ENCODE data around the gene VGLL3. TPM values are rescaled to one million over a fixed set of nuclear protein-coding genes. Genes with fewer than 3 reads are reported as not detected.

Gene VGLL3
- total and polyA plus RNA-seq, 5 donors from 2014 or later, result 0.05 TPM; not detected in 4

DNA sequence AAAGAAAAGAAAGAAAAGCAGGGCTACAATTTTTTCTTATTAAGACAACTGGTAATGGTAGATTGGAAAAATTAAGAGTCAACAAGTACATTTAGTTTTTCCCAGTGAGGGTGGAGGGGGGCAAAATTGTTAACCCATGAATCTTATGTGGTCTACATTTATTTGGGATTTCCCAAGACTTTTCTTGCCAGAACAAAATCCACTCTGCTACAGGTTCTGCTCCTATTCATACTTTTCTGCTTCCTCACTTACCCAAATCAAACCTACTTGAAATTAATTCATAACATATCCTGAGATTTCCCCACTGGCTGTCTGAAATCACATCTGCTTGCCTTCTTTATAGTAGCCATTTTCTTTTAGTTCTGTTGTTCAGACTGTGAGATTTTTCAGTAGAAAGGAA lies 41.1 kb downstream of the VGLL3 start:
- H3K36me3 Mint-ChIP-seq, result no peaks in the 10 kb centered on the region
- Histone ChIP-seq H3K27me3 (ENCODE audit: control insufficient read depth, insufficient read depth, low read length) (no peaks in the 10 kb centered on the region), H3K9me3 (ENCODE audit: control insufficient read depth in 2 of 2, low read length in 2 of 2) (no peaks in the 10 kb centered on the region), H3K36me3 (ENCODE audit: control insufficient read depth, insufficient read depth, low read length) (no peaks in the 10 kb centered on the region), H3K4me3 (ENCODE audit: low read depth, low read length) (no peak overlapping the region), H3K27ac (ENCODE audit: insufficient read depth, low read length, poor library complexity, severe bottlenecking) (no peak overlapping the region), H3K4me1 (ENCODE audit: control insufficient read depth, insufficient read depth, low read length, poor library complexity, severe bottlenecking) (no peaks in the 10 kb centered on the region)
- no peaks in the 10 kb centered on the region for H3K4me1 Mint-ChIP-seq
- H3K9me3 Mint-ChIP-seq, result peaks cover 0 to 7% (median 2%) of the 10 kb centered on the region in 7 donors
- no peak overlapping the region for H3K4me3 Mint-ChIP-seq
- H3K27ac Mint-ChIP-seq, result no peak overlapping the region
- no peak for ATAC-seq (ENCODE audit: low read depth in 2 of 2)
- DNase-seq, result no peak
- H3K27me3 Mint-ChIP-seq, result no peaks in the 10 kb centered on the region

DNA sequence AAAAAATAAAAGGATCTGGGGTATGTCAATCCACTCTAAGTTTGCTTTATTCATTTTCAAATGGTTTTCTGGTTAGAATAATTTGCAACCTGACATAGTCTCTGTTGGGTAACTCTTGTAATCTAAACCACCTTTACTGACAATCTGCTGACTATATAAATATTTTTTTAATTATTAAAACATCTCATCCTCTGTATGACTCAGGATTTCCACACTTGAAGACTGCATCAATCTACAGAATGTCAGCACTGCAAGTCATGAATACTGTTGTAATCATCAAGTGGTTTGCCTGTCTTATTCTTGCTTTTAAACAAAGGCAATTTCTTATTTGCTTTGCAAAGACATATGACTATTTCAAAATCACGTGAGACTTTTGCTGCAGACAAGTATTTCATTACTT lies 42.1 kb downstream of the VGLL3 start:
- H3K9me3 Mint-ChIP-seq, result peaks cover 0 to 7% (median 1%) of the 10 kb centered on the region in 7 donors
- Histone ChIP-seq H3K27ac (ENCODE audit: insufficient read depth, low read length, poor library complexity, severe bottlenecking) (no peak overlapping the region), H3K4me1 (ENCODE audit: control insufficient read depth, insufficient read depth, low read length, poor library complexity, severe bottlenecking) (no peaks in the 10 kb centered on the region), H3K4me3 (ENCODE audit: low read depth, low read length) (no peak overlapping the region), H3K27me3 (ENCODE audit: control insufficient read depth, insufficient read depth, low read length) (no peaks in the 10 kb centered on the region), H3K9me3 (ENCODE audit: control insufficient read depth in 2 of 2, low read length in 2 of 2) (no peaks in the 10 kb centered on the region), H3K36me3 (ENCODE audit: control insufficient read depth, insufficient read depth, low read length) (no peaks in the 10 kb centered on the region)
- no peak for ATAC-seq (ENCODE audit: low read depth in 2 of 2)
- H3K4me1 Mint-ChIP-seq, result no peaks in the 10 kb centered on the region
- DNase-seq, result no peak
- H3K36me3 Mint-ChIP-seq, result no peaks in the 10 kb centered on the region
- H3K27me3 Mint-ChIP-seq, result no peaks in the 10 kb centered on the region
- H3K27ac Mint-ChIP-seq, result no peak overlapping the region
- no peak overlapping the region for H3K4me3 Mint-ChIP-seq

DNA sequence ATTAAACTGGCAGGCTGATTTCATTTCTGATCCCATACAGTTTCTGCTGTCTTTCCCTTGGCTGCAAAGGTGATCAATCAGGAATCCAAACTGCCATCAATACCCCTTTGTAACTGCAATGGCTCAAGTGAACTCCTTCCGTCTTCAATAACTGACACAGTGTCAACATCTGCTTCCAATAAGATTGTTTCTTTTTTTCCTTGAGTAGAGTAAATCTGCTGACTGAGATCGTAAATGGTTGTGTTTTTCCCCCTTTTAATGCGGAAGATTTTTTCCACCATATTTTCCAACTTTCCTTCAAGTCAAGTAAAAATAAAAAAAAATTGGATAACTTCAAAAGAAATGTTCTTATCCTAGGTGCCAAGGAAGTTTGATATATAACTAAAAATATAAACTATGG lies 48.7 kb downstream of the VGLL3 start:
- Mint-ChIP-seq H3K9me3 (peaks cover 0 to 11% (median 4%) of the 10 kb centered on the region in 7 donors), H3K36me3 (no peaks in the 10 kb centered on the region), H3K4me1 (no peaks in the 10 kb centered on the region), H3K27ac (no peak overlapping the region), H3K4me3 (no peak overlapping the region), H3K27me3 (no peaks in the 10 kb centered on the region)
- no peak for DNase-seq
- no peak for ATAC-seq (ENCODE audit: low read depth in 2 of 2)
- H3K4me3 ChIP-seq (ENCODE audit: low read depth, low read length), result no peak overlapping the region
- no peaks in the 10 kb centered on the region for H3K27me3 ChIP-seq (ENCODE audit: control insufficient read depth, insufficient read depth, low read length)
- H3K36me3 ChIP-seq (ENCODE audit: control insufficient read depth, insufficient read depth, low read length), result no peaks in the 10 kb centered on the region
- no peaks in the 10 kb centered on the region for H3K4me1 ChIP-seq (ENCODE audit: control insufficient read depth, insufficient read depth, low read length, poor library complexity, severe bottlenecking)
- H3K27ac ChIP-seq (ENCODE audit: insufficient read depth, low read length, poor library complexity, severe bottlenecking), result no peak overlapping the region
- H3K9me3 ChIP-seq (ENCODE audit: control insufficient read depth in 2 of 2, low read length in 2 of 2), result peaks cover 0 to 6% of the 10 kb centered on the region in 2 experiments

DNA sequence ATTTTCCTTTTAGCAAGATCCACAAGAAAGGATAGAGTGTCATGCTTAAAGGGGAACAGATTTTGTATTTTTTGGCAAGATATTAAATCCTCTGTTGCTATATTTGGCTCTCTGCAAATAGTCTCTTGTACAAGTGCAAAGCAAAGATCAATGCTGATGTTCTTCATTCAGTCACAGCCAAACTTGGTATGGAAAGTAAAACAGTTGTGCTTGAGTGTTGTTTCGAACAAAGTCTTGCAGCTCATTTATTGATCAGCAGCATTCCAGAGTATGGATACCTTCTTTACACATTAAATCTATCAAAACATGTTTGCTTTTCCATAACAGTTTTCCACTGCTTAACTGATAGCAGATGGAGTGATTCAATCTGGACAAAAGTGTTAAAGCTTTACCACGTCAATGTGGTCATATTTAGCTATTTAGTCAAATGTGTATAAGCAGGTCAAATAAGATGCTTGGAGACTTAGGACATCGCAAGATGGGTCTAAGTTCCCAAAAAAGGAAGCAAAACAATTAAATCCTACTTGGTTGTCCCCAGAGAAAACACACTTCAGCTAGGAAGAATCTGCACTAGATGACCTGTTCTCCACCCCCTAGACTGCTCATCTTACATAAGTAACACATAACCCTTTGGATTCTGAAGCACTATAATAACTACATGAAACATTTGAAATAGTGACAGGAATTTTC lies 52.4 kb downstream of the VGLL3 start:
- peaks cover 0 to 23% (median 3%) of the 10 kb centered on the region in 7 donors for H3K9me3 Mint-ChIP-seq
- H3K36me3 ChIP-seq (ENCODE audit: control insufficient read depth, insufficient read depth, low read length), result no peaks in the 10 kb centered on the region
- H3K27ac Mint-ChIP-seq, result no peak overlapping the region
- H3K36me3 Mint-ChIP-seq, result no peaks in the 10 kb centered on the region
- H3K4me3 Mint-ChIP-seq, result no peak overlapping the region
- H3K27ac ChIP-seq (ENCODE audit: insufficient read depth, low read length, poor library complexity, severe bottlenecking), result no peak overlapping the region
- ATAC-seq (ENCODE audit: low read depth in 2 of 2) (no peak), DNase-seq (no peak)
- no peaks in the 10 kb centered on the region for H3K27me3 Mint-ChIP-seq
- H3K4me1 Mint-ChIP-seq, result no peaks in the 10 kb centered on the region
- H3K4me1 ChIP-seq (ENCODE audit: control insufficient read depth, insufficient read depth, low read length, poor library complexity, severe bottlenecking), result no peaks in the 10 kb centered on the region
- no peaks in the 10 kb centered on the region for H3K27me3 ChIP-seq (ENCODE audit: control insufficient read depth, insufficient read depth, low read length)
- H3K4me3 ChIP-seq (ENCODE audit: low read depth, low read length), result no peak overlapping the region
- H3K9me3 ChIP-seq (ENCODE audit: control insufficient read depth in 2 of 2, low read length in 2 of 2), result peaks cover 0 to 6% of the 10 kb centered on the region in 2 experiments

DNA sequence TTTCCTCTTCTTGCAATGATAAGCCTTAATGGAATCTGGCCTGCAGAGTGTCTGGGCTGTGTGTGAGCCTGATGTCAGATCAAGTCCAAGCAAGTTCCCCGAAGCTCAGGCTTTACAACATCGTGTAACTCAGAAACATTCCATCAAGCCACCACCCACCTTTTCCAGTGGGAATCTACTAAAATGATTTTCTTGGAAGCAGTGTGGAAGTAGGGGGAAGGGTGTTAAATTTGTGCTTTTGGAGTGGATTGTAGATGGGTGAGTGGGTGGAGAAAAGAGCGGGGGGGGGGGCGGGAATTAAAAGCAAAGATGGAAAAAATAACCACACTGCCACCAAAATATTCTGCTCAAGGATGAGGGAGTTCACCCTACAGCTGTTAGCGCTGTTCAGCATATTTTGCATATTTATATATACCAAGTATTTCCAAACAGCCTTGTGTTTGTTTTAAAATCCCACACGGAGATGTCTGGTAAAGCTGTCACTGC lies 53.6 kb downstream of the VGLL3 start:
- H3K27ac ChIP-seq (ENCODE audit: insufficient read depth, low read length, poor library complexity, severe bottlenecking), result no peak overlapping the region
- H3K27me3 ChIP-seq (ENCODE audit: control insufficient read depth, insufficient read depth, low read length), result no peaks in the 10 kb centered on the region
- ATAC-seq (ENCODE audit: low read depth in 2 of 2), result no peak
- peaks cover 0 to 6% of the 10 kb centered on the region in 2 experiments for H3K9me3 ChIP-seq (ENCODE audit: control insufficient read depth in 2 of 2, low read length in 2 of 2)
- no peaks in the 10 kb centered on the region for H3K4me1 ChIP-seq (ENCODE audit: control insufficient read depth, insufficient read depth, low read length, poor library complexity, severe bottlenecking)
- no peak overlapping the region for H3K4me3 Mint-ChIP-seq
- no peak overlapping the region for H3K4me3 ChIP-seq (ENCODE audit: low read depth, low read length)
- no peaks in the 10 kb centered on the region for H3K27me3 Mint-ChIP-seq
- H3K36me3 ChIP-seq (ENCODE audit: control insufficient read depth, insufficient read depth, low read length), result no peaks in the 10 kb centered on the region
- H3K36me3 Mint-ChIP-seq, result no peaks in the 10 kb centered on the region
- peaks cover 0 to 29% (median 3%) of the 10 kb centered on the region in 7 donors for H3K9me3 Mint-ChIP-seq
- no peaks in the 10 kb centered on the region for H3K4me1 Mint-ChIP-seq
- no peak for DNase-seq
- H3K27ac Mint-ChIP-seq, result no peak overlapping the region

DNA sequence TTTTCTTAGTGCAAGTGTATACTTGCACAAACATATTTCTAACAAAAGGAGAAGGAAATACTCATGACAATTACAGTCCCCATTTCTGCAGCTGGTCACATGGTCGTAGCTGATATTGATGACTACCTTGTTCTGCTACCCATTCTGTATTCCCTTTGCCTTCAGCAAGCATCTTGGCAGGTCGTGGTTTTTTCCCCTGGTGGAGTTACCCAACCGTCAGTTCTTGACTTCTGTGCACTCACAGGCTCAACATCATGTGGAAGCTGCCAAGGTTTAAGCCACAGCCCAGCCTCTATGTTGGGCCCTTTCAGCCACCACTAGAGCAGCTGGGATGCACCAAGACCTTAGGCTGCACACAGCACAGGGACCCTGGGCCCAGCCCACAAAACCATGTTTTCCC lies 56.1 kb downstream of the VGLL3 start:
- no peak overlapping the region for H3K27ac Mint-ChIP-seq
- H3K4me3 Mint-ChIP-seq, result no peak overlapping the region
- DNase-seq (no peak), ATAC-seq (ENCODE audit: low read depth in 2 of 2) (no peak)
- Histone ChIP-seq H3K4me1 (ENCODE audit: control insufficient read depth, insufficient read depth, low read length, poor library complexity, severe bottlenecking) (no peaks in the 10 kb centered on the region), H3K27me3 (ENCODE audit: control insufficient read depth, insufficient read depth, low read length) (no peaks in the 10 kb centered on the region), H3K36me3 (ENCODE audit: control insufficient read depth, insufficient read depth, low read length) (no peaks in the 10 kb centered on the region), H3K4me3 (ENCODE audit: low read depth, low read length) (no peak overlapping the region), H3K9me3 (ENCODE audit: control insufficient read depth in 2 of 2, low read length in 2 of 2) (peaks cover 0 to 6% of the 10 kb centered on the region in 2 experiments), H3K27ac (ENCODE audit: insufficient read depth, low read length, poor library complexity, severe bottlenecking) (no peak overlapping the region)
- no peaks in the 10 kb centered on the region for H3K27me3 Mint-ChIP-seq
- no peaks in the 10 kb centered on the region for H3K4me1 Mint-ChIP-seq
- no peaks in the 10 kb centered on the region for H3K36me3 Mint-ChIP-seq
- H3K9me3 Mint-ChIP-seq, result peaks cover 0 to 31% (median 0%) of the 10 kb centered on the region in 7 donors

DNA sequence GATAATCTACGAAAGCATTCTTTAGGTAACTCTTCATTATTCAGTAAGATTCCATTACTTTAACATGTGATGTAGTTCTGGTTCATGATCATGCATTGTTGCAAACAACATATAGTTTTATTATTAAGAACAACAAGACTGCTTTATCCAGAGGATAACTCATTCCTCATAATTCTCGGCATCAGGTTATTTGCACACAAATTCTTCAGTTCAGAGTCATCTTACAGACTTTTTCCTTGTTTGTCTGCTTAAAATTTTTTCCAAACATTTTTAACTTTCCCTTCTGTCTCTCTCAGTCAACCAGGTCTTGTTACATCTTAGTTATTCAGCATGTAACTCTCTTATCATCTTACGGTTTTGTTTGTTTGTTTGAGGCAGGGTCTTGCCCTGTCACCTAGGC lies 60.1 kb downstream of the VGLL3 start:
- Mint-ChIP-seq H3K4me3 (no peak overlapping the region), H3K36me3 (no peaks in the 10 kb centered on the region), H3K27me3 (no peaks in the 10 kb centered on the region), H3K4me1 (no peaks in the 10 kb centered on the region), H3K9me3 (peaks cover 0 to 20% (median 2%) of the 10 kb centered on the region in 7 donors), H3K27ac (no peak overlapping the region)
- no peaks in the 10 kb centered on the region for H3K36me3 ChIP-seq (ENCODE audit: control insufficient read depth, insufficient read depth, low read length)
- ATAC-seq (ENCODE audit: low read depth in 2 of 2) (no peak), DNase-seq (no peak)
- H3K4me1 ChIP-seq (ENCODE audit: control insufficient read depth, insufficient read depth, low read length, poor library complexity, severe bottlenecking), result no peaks in the 10 kb centered on the region
- no peak overlapping the region for H3K27ac ChIP-seq (ENCODE audit: insufficient read depth, low read length, poor library complexity, severe bottlenecking)
- no peak overlapping the region for H3K4me3 ChIP-seq (ENCODE audit: low read depth, low read length)
- H3K27me3 ChIP-seq (ENCODE audit: control insufficient read depth, insufficient read depth, low read length), result no peaks in the 10 kb centered on the region
- H3K9me3 ChIP-seq (ENCODE audit: control insufficient read depth in 2 of 2, low read length in 2 of 2), result no peaks in the 10 kb centered on the region

DNA sequence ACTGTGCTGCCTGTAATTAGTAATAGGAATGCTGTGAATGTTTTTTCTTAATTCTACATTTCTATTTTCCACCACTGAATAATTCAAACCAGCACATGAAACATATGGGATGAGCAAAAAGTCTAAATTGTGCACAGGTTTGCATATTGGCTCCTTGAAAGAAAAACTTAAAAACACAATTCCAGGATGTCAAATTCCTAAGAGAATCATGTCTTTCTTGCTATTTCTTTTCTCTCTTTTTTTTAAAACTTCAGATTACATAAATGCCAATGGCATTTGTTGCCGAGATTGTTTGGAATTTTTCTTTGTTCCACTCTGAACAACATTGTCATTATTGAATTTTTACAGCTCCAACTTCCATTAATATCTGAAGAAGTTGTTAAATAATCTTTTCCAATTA lies 60.8 kb downstream of the VGLL3 start:
- no peak overlapping the region for H3K4me3 ChIP-seq (ENCODE audit: low read depth, low read length)
- H3K36me3 ChIP-seq (ENCODE audit: control insufficient read depth, insufficient read depth, low read length), result no peaks in the 10 kb centered on the region
- Mint-ChIP-seq H3K9me3 (peaks cover 0 to 20% (median 2%) of the 10 kb centered on the region in 7 donors), H3K27me3 (no peaks in the 10 kb centered on the region), H3K36me3 (no peaks in the 10 kb centered on the region), H3K27ac (no peak overlapping the region), H3K4me1 (no peaks in the 10 kb centered on the region), H3K4me3 (no peak overlapping the region)
- H3K4me1 ChIP-seq (ENCODE audit: control insufficient read depth, insufficient read depth, low read length, poor library complexity, severe bottlenecking), result no peaks in the 10 kb centered on the region
- H3K27me3 ChIP-seq (ENCODE audit: control insufficient read depth, insufficient read depth, low read length), result no peaks in the 10 kb centered on the region
- no peaks in the 10 kb centered on the region for H3K9me3 ChIP-seq (ENCODE audit: control insufficient read depth in 2 of 2, low read length in 2 of 2)
- H3K27ac ChIP-seq (ENCODE audit: insufficient read depth, low read length, poor library complexity, severe bottlenecking), result no peak overlapping the region
- DNase-seq (no peak), ATAC-seq (ENCODE audit: low read depth in 2 of 2) (no peak)
